ENCODE data around the gene MPPE1.
A peak's percentile ranks its signal among the peaks of the same experiment; 100 is the strongest.
"Not testable (repeated sequence)": the region's sequence is repeated elsewhere in the genome, so short reads cannot be mapped to it uniquely, and the experiment has no call there.

Gene MPPE1, protein sequence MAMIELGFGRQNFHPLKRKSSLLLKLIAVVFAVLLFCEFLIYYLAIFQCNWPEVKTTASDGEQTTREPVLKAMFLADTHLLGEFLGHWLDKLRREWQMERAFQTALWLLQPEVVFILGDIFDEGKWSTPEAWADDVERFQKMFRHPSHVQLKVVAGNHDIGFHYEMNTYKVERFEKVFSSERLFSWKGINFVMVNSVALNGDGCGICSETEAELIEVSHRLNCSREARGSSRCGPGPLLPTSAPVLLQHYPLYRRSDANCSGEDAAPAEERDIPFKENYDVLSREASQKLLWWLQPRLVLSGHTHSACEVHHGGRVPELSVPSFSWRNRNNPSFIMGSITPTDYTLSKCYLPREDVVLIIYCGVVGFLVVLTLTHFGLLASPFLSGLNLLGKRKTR

DNA sequence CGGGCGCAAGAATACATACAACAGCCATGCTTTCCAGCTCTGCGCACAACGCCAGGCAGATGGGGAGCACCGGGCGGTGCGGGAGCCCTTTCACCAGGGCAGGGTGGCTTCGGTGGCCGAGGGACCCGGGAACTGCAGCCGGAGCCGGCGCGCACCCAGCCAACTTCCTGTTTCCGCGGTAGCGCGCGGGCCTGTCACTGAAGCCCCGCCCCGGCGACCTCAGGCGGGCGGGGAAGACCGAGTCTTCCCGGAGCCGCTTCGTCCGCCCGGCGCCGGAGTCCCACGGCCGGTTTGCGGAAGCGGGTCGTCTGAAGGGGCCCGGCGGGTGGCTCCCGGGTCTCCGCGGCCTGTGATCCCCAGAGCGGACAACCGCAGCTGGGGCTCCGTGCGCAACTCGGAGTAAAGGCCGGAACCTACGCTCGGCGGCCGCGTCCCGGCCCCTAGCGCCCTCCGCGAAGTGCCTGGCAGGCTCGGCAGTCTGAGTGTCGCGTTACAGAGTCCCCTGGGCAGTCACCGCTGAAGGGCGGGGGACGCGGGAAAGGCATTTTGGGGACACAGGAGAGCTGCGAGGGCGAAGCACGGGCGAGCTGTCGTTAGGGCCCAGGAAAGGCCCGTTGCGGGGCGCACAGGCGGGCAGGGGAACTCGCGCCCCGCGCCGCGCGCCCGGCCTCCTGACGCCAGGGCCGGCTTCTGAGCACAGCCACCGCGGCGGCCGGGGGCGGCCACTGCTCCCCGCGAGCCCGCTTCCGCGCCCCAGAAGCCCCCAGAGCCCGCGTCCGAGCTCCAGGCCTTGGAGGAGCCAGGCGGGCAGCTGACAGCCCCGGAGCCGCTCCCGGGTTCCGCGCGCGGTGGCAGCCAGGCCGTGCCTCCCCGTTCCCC is at the start of gene MPPE1:
Gene MPPE1, minus strand, starts transcription at position 136 of the 879 bp plus-strand sequence. CDS start 11,053 bp downstream, outside the sequence.
- peak; percentile 88 for DNase-seq (ENCODE audit: low spot score)

DNA sequence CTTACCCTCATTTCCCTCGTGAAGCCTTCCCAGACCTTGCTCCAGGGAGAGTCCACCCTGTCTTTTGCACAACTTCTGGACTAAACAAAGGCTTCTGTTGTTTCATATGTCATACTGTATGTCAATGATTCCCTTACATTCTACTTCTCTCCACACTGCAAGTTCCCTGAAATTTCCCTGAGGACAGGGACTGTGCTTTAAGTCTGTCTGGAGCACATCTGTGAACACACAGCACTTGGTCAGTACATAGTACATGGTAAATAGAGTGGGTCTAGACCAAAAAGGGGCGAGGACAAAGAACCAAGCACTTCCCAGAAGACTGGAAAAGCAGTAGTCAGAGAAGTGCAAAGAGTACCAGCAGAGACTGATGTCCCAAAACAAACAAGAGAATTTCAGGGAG is 49.5 kb upstream of the MPPE1 start:
- no peak for DNase-seq (ENCODE audit: low spot score)

DNA sequence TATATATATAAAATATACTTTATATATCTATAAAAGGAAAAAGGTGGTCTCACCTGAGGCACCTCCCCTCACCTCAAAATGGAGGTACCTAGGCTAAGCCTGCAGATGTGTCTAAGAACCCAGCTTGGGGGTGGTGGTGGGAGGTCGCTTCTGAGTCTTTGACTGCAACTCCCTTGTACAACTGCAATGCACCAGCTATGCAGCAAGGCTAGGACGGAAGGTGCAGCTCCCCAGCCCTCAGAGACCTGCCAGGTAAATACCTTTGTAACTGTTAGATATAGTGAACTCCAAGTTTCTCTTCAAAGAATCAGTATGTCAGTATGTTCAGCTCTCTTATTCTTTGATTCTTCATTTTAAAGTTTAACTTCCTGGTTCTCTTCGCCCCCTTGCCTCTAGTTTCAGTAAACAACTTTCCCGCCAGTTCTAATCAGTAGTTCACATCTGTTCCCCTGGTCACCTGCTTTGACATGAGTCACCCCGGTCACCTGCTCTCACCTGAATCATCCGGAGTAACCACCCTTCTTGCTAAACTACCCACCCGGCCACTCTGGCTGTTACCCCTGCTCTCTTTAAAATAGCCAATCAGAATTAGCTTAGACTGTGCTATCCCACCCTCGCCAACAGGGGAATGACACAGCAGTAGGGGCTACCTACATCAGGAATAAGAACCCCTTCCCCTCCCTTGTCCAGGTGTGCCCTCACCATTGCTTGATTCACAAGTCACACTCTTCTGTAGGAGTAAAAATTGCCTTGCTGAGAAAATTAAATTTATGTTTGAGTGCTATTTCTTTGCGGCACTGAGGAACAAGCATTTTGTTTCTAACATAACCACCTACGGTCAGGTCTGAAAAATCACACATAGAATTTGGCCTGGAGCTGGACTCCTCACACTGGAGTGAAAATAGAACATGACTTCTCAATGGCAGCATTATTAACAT is 48.5 kb upstream of the MPPE1 start:
- DNase-seq (ENCODE audit: low spot score): no peak

DNA sequence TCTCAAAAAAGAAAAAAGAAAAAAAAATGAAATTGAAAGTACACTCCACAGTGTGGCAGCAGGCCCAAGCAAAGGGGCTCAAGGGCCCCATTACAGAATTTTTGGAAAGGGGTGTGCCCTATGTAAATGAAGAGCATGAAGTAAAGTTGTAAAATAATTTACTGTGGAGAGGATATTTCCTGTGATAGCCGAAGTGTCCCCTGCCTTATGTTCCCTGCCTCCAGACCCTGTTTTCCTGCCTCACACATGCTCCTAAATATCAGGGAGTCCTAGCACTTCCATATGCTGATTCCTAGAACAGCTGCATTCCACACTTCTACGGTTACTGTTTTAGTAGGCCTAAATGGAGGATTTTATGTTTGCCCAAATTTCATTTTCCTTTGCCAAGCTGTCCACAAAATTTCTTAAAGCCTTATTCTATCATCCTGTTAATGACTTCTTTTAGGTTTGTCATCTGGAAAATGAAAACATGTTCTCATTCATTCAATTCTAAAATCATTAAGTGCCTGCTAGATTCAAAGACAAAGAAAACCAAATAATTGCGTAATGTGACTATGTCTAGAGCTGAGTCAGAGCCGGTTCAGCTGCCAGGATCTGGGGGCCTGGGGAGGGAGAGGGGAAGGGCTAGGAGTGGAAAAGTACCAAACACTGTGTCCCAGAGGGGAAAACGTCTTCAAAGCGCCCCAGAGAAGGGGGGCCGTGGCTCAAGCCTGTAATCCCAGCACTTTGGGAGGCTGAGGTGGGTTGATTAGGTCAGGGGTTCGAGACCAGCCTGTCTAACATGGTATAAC is 47.3 kb upstream of the MPPE1 start:
- DNase-seq (ENCODE audit: low spot score): no peak

DNA sequence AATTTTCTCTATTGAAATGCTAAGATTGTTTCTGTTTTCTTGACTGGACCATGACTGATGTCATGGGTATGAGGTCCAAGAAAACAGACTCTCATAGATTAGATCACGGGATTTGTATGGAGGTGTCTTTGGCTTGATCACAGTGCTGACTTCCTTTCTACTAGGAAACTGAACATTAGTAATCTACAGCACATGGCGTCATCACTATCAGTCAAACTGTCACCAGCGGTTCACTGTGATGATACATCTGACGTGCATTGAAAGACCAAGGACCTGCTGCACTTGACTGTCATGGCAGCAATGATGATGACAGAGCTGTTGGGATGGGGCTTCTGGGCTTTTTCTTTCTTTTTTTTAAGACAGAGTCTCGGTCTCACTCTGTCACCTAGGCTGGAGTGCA is 45.0 kb upstream of the MPPE1 start:
- no peak for DNase-seq (ENCODE audit: low spot score)

DNA sequence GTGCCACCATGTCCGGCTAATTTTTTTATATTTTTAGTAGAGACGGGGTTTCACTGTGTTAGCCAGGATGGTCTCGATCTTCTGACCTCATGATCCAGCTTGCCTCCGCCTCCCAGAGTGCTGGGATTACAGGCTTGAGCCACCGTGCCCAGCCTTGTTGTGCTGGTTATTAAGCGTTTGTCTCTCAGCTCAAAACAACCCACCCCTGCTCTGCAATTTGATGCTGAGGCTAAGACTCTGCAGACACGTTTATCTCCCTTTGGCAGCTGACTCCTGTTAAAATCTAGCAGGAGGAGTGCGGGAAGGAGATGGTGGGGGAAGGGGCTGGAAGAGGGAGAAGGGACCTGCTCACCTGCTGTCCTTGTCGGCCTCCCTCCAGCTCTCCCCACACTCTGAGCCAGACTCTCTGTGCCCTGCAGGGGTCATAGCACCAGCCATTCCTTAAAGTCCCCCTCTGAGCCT is 43.3 kb upstream of the MPPE1 start:
- DNase-seq (ENCODE audit: low spot score): no peak

DNA sequence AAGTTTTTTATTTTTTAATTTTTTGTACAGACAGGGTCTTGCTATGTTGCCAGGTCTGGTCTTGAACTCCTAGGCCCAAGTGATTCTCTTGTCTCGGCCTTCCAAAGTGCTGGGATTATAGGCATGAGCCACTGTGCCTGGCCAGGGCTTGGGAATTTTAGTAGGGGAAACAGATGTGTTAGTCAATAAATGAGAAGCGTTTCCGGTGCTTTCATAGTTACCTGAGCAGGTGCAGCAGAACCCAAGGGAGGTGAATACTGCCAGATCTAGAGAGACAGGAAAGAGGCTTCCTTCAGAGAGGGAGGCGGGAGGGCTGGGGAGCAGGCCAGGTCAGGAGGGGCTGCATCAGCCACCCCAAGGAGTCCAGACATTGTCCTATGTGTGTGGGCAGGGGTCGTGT is 42.7 kb upstream of the MPPE1 start:
- DNase-seq (ENCODE audit: low spot score): no peak

DNA sequence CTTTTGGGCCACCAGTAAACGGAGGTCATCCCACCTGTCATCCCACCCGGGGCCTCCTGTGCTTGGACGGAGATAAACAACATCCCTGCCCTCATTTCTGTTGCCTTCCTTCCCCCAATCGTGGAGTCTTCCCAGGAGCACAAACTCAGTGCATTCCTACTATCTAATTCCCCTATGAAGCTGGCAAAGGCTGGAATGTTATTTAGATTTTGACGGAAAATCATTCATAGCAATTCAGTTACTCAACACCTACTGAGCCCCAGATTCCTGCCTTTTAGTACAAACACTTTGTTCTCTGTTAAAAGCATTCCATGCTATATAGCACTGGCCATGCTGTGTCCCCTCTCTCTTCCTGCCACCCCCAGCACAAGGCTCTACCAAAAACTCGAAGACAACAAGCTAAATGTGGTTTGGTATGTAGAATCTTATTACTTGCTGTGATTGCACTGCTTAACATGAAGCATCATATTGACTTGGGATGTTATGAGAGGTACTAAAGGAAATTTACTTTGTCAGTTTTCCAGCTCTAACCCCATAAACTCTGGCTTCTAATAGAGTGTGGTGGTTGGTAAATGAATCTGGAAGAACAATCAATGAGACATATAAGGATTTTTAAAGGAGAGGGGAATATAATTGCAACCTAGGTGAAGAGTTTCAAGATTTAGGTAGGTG is 40.9 kb upstream of the MPPE1 start:
- no peak for DNase-seq (ENCODE audit: low spot score)

DNA sequence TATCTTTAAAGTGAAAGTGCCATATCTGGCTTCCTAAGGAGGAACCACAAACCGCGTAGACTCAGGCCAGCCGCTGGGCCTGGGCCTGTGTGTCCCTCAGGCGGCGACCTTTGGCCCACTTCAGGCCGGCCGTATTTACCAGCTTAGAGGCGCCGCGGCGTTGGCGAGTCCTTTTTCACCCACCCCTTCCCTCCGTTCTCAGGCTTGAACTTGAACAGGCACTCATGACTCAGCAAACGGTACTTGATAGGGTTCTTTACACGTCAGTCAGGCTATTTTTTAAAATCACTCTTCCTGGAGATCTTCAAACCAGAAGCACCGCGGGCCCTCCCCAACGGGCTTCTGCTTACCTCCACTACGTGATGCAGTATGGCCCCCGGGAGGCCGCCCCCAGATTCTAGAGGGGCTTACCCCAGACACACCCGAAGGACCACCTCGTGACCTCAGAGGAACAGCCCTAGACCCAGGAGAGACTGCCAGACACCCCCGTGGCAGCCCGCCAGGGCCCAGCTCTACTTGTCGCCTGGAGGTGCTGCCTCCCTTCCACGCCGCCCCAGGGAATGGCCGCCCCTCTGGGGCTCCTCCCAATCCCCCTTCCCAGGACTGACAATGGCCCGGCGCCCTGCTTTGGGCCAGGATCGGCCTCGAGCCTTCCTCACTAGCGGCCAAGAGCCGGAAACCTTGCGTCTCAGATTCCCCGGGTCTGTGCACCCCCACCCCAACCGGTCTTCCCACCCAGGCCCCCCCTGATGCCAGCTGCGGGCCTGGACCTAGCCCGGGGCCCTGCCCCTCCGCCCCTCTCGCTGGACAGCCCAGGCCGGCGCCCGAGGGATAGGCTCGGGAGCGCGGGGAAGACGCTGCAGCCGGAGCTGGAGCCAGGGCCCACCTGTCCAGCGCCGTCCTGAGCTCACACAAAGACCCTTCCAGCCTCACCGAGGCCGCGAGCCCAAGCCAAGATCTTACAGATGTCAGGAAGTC is 39.4 kb upstream of the MPPE1 start:
- peak; percentile 95 for DNase-seq (ENCODE audit: low spot score)

DNA sequence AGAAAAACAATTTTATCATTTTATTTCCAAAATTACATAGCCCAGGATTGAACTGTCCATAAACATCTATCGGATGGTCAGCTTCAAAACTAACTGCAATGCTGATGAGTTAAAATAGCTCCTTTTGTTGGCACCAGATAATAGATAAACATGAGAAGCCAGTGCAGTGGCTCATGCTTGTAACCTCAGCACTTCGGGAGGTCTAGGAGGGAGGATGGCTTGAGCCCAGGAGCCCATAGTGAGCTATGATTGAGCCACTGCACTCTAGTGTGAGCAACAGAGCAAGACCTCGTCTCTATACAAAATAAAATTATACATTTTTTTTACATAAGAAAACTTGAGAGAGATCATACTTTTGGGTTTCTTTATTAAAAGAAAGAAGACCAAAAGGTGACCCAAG is 38.6 kb upstream of the MPPE1 start:
- peak; percentile 58 for DNase-seq (ENCODE audit: low spot score)

DNA sequence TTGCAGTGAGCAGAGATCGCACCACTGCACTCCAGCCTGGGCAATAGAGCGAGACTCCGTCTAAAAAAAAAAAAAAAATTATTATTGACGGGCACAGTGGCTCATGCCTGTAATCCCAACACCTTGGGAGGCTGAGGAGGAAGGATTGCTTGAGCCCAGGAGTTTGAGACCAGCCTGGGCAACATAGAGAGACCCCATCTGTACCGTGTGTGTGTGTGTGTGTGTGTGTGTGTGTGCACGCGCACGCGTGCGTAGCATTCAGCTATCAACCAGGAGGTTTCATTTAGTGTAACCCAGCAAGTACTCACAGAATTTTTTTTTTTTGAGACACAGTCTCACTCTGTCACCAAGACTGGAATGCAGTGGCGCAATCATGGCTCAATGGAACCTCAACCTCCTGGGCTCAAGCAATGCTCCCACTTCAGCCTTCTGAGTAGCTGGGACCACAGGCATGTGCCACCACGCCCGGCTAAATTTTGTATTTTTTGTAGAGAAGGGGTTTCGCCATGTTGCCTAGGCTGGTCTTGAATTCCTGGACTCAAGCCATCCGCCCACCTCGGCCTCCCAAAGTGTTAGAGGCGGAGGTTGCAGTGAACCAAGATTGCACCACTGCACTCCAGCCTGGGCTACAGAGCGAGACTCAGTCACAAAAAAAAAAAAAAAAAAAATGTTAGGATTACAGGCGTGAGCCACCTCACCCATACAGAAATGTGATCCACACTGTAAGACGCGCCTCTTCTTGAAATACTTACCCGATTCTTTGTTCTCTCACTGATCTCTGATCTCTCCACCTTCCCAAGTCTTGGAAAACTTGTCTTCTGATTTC is 37.9 kb upstream of the MPPE1 start:
- DNase-seq (ENCODE audit: low spot score): not testable (repeated sequence)

DNA sequence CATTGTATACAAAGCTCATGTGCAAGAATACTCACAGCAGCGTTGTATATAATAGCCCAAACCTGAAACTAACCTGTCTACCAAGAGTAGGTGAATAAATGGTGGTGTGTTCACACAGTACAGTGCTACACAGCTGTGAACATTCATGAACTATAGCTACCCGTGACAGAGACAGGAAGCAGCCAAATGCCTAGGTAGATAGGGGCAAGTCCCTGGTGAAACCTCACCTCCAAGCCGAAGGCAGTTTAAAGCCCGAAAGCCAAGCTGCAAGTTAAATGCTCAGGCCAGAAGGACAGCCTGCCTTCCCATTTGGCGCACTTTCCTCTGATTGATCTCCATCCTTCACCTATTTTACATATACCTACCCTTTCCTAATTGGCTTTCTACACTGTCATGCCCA is 36.7 kb upstream of the MPPE1 start:
- DNase-seq (ENCODE audit: low spot score): no peak

DNA sequence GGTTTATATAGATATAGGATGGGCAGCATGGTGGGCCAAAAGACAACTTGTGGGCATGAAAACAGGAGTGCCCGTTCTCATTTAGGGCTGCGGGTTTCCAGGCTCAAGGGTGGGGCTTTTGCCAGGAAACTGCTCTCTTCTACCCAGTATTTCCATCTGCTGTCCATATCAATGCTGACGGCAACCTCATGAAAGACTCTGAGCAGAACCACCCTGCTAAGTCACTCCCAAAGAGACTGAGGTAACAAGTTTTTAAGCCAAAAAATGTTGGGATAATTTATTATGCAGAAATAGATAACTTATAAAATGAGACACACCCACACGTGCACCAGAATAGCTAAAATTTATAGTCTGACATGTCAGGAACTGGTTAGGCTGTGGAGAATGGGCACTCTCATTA is 36.1 kb upstream of the MPPE1 start:
- peak; percentile 87 for DNase-seq (ENCODE audit: low spot score)

DNA sequence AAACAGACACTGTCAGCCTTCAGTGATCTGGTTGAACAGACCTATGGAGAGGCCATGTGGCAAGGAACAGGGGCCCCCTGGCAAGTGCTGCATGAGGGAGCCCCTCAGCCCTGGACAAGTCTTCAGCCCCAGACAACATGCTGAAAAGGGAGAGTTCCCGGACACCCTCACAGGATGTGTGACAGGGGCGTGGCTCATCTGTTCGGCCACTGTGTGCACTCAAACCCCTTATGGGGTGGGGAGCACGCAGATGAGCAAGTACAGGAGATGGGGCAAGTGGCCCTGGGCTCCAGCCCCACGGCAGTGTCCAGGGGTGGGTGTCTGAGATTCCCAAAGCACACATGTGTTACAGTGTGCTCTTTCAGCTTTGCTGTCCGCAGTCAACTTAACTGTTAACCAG is 35.4 kb upstream of the MPPE1 start:
- DNase-seq (ENCODE audit: low spot score): peak; percentile 64

DNA sequence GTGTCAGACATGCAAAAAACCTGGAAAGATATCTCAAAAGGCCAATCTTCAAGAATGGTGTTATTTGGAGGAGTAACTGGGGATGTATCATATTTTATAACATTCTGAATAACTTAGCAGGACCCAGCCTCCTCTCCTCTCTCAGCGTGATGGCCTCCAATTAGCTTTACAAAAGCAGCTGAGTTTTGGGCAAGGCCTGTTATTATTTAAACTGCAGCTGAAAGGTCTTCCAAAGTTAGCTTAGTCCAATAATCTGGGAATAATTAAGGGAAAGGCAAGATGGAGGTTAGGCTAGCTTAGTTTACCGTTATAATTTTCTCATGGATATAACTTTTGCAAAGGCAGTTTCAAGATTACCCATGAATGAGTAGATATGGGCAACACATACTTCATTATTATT is 32.8 kb upstream of the MPPE1 start:
- no peak for DNase-seq (ENCODE audit: low spot score)

DNA sequence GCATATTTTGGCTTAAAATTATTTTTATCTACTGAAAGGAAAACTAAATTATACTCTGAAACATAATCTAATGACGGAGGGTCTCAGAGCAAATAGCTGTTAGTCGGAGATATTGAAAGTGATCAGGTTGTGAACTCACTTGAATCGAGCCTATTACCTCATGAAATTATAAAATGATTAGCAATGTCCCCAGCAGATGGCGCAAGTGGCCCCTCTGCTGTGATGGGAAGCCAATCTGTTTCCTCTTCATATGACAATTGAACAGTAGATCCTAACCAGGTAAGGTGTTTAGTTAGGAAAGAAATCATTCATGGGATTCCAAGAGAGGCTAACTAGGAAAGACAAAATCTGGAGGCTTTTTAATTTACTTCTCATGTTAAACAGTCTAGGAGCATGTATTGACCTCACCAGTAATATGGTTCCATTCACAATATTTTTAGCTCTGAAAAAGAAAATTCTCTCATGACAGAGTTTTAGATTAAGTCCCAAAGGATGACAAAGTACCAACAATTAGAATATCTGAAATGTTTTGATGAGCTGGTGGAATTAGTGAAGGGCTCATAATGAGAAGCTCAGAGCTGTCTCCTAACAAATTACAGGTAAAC is 29.9 kb upstream of the MPPE1 start:
- peak; percentile 86 for DNase-seq (ENCODE audit: low spot score)

DNA sequence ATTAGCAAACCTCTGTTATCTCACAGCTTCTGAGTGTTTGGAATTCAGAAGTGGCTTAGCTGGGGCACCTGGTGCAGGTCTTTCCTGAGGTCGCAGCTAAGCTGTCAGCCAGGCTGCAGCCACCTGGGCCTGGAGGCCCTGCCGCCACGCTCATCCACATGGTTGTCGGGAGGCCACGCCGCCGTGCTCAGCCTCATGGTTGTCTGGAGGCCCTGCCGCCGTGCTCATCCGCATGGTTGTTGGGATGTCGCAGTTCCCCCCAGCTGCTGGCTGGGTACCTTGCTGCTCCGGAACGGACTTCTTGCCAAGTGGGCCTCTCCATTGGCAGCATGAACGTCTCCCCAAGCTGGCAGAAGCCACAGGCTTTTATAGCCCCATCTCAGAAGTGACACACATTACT is 24.3 kb upstream of the MPPE1 start:
- DNase-seq (ENCODE audit: low spot score): no peak

DNA sequence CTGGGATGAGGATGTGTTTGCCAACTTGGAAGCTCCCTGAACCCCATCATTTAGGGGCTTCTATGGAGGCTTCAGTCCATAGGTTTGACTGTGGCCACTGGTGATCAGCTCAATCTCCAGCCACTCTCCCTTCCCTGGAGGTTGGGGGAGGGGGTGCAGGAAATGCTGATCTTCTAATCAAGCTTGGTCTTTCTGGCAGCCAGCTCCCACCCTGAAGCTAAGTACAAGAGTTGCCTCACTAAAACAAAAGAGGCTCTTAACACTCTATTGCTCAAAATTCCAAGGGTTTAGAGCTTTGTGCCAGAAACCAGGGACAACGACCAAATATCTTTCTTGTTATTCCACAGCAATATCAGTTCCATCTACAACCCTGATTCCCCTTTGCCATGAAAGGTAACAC is 19.4 kb upstream of the MPPE1 start:
- no peak for DNase-seq (ENCODE audit: low spot score)
